ENCODE results near the gene OR8D1. TPM values are rescaled to one million over a fixed set of nuclear protein-coding genes. Genes with fewer than 3 reads are reported as not detected.
A peak's percentile ranks its signal among the peaks of the same experiment; 100 is the strongest.

OR8D1 gene
- total RNA-seq, 1 experiment from 2014 or later: 0.41 TPM

DNA sequence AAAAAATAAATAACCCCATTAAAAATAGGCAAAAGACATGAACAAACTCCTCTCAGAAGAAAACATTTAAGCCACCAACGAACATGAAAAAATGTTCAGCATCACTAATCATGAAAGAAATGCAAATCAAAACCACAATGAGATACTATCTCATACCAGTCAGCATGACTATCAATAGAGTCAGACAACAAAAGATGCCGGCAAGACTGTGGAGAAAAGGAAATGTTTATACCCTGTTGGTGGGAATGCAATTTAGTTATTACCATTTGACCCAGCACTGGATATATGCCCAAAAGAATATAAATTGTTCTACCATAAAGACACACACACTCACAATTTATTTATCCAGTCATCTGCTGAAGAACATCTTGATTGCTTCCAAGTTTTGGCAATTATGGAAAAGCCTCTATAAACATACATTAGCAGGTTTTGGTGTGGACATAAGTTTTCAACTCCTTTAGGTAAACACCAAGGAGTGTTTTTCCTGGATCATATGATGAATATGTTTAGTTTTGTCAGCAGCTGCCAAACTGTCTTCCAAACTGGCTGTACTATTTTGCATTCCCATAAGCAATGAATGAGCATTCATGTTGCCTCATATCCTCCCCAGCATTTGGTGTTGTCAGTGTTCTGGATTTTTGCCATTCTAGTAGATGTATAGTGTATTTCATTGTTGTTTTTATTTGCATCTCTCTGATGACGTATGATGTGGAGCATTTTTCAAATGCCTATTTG lies 28.0 kb downstream of the OR8D1 start:
- TF ChIP-seq, protein P1, sequence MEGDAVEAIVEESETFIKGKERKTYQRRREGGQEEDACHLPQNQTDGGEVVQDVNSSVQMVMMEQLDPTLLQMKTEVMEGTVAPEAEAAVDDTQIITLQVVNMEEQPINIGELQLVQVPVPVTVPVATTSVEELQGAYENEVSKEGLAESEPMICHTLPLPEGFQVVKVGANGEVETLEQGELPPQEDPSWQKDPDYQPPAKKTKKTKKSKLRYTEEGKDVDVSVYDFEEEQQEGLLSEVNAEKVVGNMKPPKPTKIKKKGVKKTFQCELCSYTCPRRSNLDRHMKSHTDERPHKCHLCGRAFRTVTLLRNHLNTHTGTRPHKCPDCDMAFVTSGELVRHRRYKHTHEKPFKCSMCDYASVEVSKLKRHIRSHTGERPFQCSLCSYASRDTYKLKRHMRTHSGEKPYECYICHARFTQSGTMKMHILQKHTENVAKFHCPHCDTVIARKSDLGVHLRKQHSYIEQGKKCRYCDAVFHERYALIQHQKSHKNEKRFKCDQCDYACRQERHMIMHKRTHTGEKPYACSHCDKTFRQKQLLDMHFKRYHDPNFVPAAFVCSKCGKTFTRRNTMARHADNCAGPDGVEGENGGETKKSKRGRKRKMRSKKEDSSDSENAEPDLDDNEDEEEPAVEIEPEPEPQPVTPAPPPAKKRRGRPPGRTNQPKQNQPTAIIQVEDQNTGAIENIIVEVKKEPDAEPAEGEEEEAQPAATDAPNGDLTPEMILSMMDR (conservative IDR thresholded peaks at IDR 0.05; ENCODE audit: low read depth, low read length): no peak
- TF ChIP-seq EZH2 (IDR thresholded peaks at IDR 0.05; ENCODE audit: borderline replicate concordance, low read depth, low read length, poor library complexity, severe bottlenecking): no peak
- intact Hi-C loops (cut with micrococcal nuclease; ENCODE audit: unreplicated experiment): no loop called here
- Histone ChIP-seq H3K36me3 (ENCODE audit: insufficient read depth, low read length, poor library complexity, severe bottlenecking) (no peaks in the 10 kb centered on the region), H3K27me3 (replicated peaks; ENCODE audit: insufficient read depth, low read depth, low read length, poor library complexity) (no peaks in the 10 kb centered on the region), H3K9me3 (ENCODE audit: low read depth, low read length, poor library complexity, severe bottlenecking) (no peaks in the 10 kb centered on the region), H3K4me1 (ENCODE audit: insufficient read depth, low read length, poor library complexity, severe bottlenecking) (no peaks in the 10 kb centered on the region), H3K27ac (ENCODE audit: low read depth, low read length, poor library complexity, severe bottlenecking) (peak overlapping the region; percentile 9), H3K4me3 (ENCODE audit: low read depth, low read length, poor library complexity, severe bottlenecking) (no peak overlapping the region)
- DNase-seq (ENCODE audit: low spot score): peak; percentile 80
- BruUV-seq (replicated peaks): no TSS peak
- ChIA-PET POLR2A (ENCODE audit: low non-redundant PET) (no interaction called here), CTCF (no interaction called here)

DNA sequence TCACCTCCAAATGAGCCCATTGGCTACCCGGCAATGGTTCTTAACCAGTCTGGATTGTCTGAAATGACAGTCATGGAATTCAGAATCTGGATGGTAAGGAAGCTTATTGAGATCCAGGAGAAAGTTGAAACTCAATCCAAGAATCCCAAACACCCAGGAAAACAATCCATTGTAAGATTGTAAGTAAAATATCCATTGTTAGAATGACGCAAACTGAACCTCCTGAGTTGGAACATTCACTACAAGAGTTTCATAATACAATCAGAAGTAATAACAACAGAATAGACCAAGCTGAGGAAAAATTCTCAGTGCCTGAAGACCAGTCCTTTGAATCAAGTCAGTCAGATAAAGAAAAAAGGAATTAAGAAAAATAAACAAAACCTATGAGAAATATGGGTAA lies 35.5 kb downstream of the OR8D1 start:
- CTCF ChIA-PET: interaction anchor here (1.0 kb wide), 2 partner anchors 207 to 209 kb away, joined by 3 to 9 read pairs; no protein-coding TSS in a partner anchor
- POLR2A ChIA-PET (ENCODE audit: low non-redundant PET): no interaction called here
- Histone ChIP-seq H3K4me1 (ENCODE audit: insufficient read depth, low read length, poor library complexity, severe bottlenecking) (no peaks in the 10 kb centered on the region), H3K9me3 (ENCODE audit: low read depth, low read length, poor library complexity, severe bottlenecking) (no peaks in the 10 kb centered on the region), H3K4me3 (ENCODE audit: low read depth, low read length, poor library complexity, severe bottlenecking) (no peak overlapping the region), H3K27ac (ENCODE audit: low read depth, low read length, poor library complexity, severe bottlenecking) (no peak overlapping the region), H3K27me3 (replicated peaks; ENCODE audit: insufficient read depth, low read depth, low read length, poor library complexity) (no peaks in the 10 kb centered on the region), H3K36me3 (ENCODE audit: insufficient read depth, low read length, poor library complexity, severe bottlenecking) (no peaks in the 10 kb centered on the region)
- intact Hi-C loops (cut with micrococcal nuclease; ENCODE audit: unreplicated experiment): loop anchor here (1.0 kb wide), 1 partner anchor 207 kb away; no protein-coding TSS in a partner anchor
- TF ChIP-seq EZH2 (IDR thresholded peaks at IDR 0.05; ENCODE audit: borderline replicate concordance, low read depth, low read length, poor library complexity, severe bottlenecking): no peak
- no TSS peak for BruUV-seq (replicated peaks)
- no peak for DNase-seq (ENCODE audit: low spot score)

DNA sequence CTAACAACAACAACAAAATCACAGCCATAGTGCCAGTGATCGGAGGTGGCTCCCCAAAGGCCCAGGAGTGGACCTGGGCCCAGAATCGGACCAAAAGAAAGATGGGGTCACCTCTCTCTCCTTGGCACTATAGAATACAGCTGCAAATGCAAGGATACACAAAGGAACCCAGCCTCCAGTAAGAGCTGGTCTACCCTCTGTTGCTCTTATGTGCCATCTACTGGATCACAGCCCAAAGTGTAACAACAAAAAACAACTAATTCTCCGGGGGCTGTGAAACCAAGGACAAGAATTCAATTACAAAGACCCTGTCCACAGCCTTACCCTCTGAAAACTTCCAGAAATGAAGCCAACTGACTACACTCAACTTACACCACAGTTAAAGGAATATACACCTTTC lies 35.9 kb downstream of the OR8D1 start:
- CTCF ChIA-PET: interaction anchor here (0.6 to 1.0 kb wide), 3 partner anchors 50 to 208 kb away, joined by 3 to 9 read pairs (median 9); no protein-coding TSS in a partner anchor

More for the DNA sequence above, 35.9 kb downstream of the OR8D1 start:
- intact Hi-C loops (cut with micrococcal nuclease; ENCODE audit: unreplicated experiment): loop anchor here (1.0 kb wide), 1 partner anchor 207 kb away; no protein-coding TSS in a partner anchor
- Histone ChIP-seq H3K27me3 (replicated peaks; ENCODE audit: insufficient read depth, low read depth, low read length, poor library complexity) (no peaks in the 10 kb centered on the region), H3K9me3 (ENCODE audit: low read depth, low read length, poor library complexity, severe bottlenecking) (no peaks in the 10 kb centered on the region), H3K27ac (ENCODE audit: low read depth, low read length, poor library complexity, severe bottlenecking) (no peak overlapping the region), H3K36me3 (ENCODE audit: insufficient read depth, low read length, poor library complexity, severe bottlenecking) (no peaks in the 10 kb centered on the region), H3K4me3 (ENCODE audit: low read depth, low read length, poor library complexity, severe bottlenecking) (no peak overlapping the region), H3K4me1 (ENCODE audit: insufficient read depth, low read length, poor library complexity, severe bottlenecking) (no peaks in the 10 kb centered on the region)
- TF ChIP-seq, protein P1 (conservative IDR thresholded peaks at IDR 0.05; ENCODE audit: low read depth, low read length): peak; percentile 54
- TF ChIP-seq EZH2 (IDR thresholded peaks at IDR 0.05; ENCODE audit: borderline replicate concordance, low read depth, low read length, poor library complexity, severe bottlenecking): no peak
- peak; percentile 37 for DNase-seq (ENCODE audit: low spot score)
- no TSS peak for BruUV-seq (replicated peaks)
- POLR2A ChIA-PET (ENCODE audit: low non-redundant PET): no interaction called here
